GM20000 (cell line): ENCODE data around the gene MINDY4.

Source experiments
- DNase-seq: peaks from one replicate; pipeline ENCODE4 v3.0.0; 2012; ENCODE audit warnings: low spot score
- CTCF ChIP-seq: IDR thresholded peaks from 2 replicates; pipeline ENCODE4 v1.5.1; 2012; ENCODE audit warnings: mild to moderate bottlenecking, control low read depth; ENCODE audit errors: extremely low read depth, missing control alignments

The MINDY4 gene

GRCh38 chr7:30905078-30906012 is 134.1 kb downstream of the MINDY4 start:
- TF ChIP-seq CTCF = no peak
- no peak for DNase-seq

GRCh38 chr7:30906014-30906413 is 134.8 kb downstream of the MINDY4 start:
- DNase-seq = no peak
- no peak for TF ChIP-seq CTCF

GRCh38 chr7:30906515-30907240 is 135.5 kb downstream of the MINDY4 start:
- no peak for DNase-seq
- TF ChIP-seq CTCF = no peak

DNA sequence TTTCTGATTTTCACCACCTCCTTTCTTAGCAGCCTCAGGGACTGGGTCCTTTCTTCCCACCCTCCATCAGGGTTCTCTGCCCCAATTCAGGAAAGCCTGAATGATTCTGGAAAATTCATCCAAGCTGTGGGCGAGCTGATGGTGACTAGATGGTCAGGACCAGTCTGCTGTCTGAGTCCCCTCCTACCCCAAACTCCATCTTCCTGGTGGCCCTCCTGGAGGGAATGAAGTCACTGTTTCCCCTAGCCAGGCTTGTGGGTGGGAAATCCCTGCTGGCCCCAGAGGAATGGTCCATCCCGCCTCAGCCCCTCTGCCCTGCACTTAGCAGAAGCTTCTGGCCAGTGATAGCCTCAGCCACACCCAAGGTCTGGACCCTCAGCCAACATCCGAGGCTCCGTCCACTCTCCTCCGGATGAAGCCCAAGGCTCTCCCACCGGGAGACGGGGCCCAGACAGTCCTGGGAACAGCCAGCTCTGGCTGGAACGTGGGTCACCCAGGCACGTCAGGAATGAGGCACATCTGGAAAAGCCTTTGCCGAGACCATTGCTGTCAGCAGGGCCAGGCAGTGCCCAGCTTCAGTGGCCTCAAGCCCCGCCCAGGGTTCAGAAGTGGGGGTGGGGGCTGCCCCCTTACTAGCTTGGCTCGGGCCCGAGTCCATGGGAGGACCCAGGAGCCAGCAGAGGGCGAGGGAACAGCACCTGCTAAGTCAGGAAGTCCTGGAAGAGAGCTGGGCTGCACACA is 136.5 kb downstream of the MINDY4 start:
- no peak for DNase-seq
- no peak for TF ChIP-seq CTCF

DNA sequence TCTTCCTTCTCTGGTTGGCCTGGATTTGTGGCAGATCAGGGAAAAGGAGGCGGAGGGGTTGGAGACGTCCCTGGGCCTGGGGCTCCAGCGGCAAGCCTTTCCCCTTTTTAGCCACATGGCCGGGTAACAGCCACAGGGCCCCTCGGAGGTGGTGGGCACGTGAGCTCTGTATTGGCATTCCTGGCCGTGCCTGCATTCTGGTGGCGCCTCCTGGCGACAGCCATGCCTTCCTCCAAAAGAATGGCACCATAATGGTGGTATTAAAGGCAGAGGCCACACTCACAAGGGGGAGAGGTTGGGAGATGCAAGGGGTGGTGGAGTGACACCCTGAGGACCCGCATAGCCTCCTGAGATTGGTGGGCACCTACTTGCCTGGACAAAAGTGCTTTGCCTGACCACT is 137.5 kb downstream of the MINDY4 start:
- no peak for DNase-seq

GRCh38 chr7:30909431-30909830 is 138.2 kb downstream of the MINDY4 start:
- no peak for DNase-seq
- no peak for TF ChIP-seq CTCF

More for the DNA sequence above, 137.5 kb downstream of the MINDY4 start:
- no peak for TF ChIP-seq CTCF
